ENCODE results near the gene HOXD10.

- TF ChIP-seq CTCF (IDR thresholded peaks at IDR 0.05; ENCODE audit: low read length) (no peak), EZH2phosphoT487 (IDR thresholded peaks at IDR 0.05; ENCODE audit: low read length) (no peak), EZH2 (optimal IDR thresholded peaks at IDR 0.05; ENCODE audit: low read depth, low read length) (no peak)
Observed at GRCh38 chr2:176151442-176152287, 35.1 kb downstream of the HOXD10 start, which contains the start of gene HOXD4.
